H1 (cell line): ENCODE data around the gene SVEP1. TPM values are rescaled to one million over a fixed set of nuclear protein-coding genes. Genes with fewer than 3 reads are reported as not detected.

ENCODE experiments used
- CTCF ChIA-PET: fragments of 300-600 bp; sonication (Branson Sonifier 250); formaldehyde crosslinking; loops from one replicate; lab custom pipeline; 2021; ENCODE audit not compliant: partially characterized antibody; lab: Charles Lee
- POLR2A ChIA-PET: fragments of 300-600 bp; sonication (Branson Sonifier 250); formaldehyde crosslinking; loops from one replicate; lab custom pipeline; 2021; ENCODE audit warnings: inconsistent platforms; ENCODE audit not compliant: partially characterized antibody; lab: Charles Lee
- DNase-seq, 2 experiments: peaks; one replicate each; pipeline versions ENCODE4 v3.0.0 to v3.0.0-alpha.2; 2010 to 2022; ENCODE audit warnings: low spot score in 2 of 2, low read depth in 1 of 2, mixed read lengths in 1 of 2
- FAIRE-seq: peaks from 2 replicates; lab custom pipeline; 2011; peaks lifted over from hg19 to GRCh38; lab: Jason Lieb, UNC
- H2AFZ ChIP-seq: 2 replicates; pipeline ENCODE4 v1.8.1; 2012; ENCODE audit warnings: low read length, inconsistent platforms
- H2AK5ac ChIP-seq: 2 replicates; pipeline ENCODE4 v1.6.1; 2013; ENCODE audit warnings: low read depth, low read length
- H2BK120ac ChIP-seq: replicated peaks from 2 replicates; pipeline ENCODE3; 2013; ENCODE audit warnings: low read depth, low read length, inconsistent platforms
- H2BK12ac ChIP-seq: 2 replicates; pipeline ENCODE4 v1.6.1; 2013; ENCODE audit warnings: low read depth, low read length
- H2BK15ac ChIP-seq: 2 replicates; pipeline ENCODE4 v1.6.1; 2013; ENCODE audit warnings: low read length
- H2BK20ac ChIP-seq: 2 replicates; pipeline ENCODE4 v1.6.1; 2013; ENCODE audit warnings: low read length
- H2BK5ac ChIP-seq: 2 replicates; pipeline ENCODE4 v1.6.1; 2013; ENCODE audit warnings: low read depth, low read length
- H3K14ac ChIP-seq: 2 replicates; pipeline ENCODE4 v1.6.1; 2013; ENCODE audit warnings: inconsistent platforms; ENCODE audit not compliant: insufficient read length
- H3K18ac ChIP-seq: 2 replicates; pipeline ENCODE4 v1.6.1; 2013; ENCODE audit warnings: low read length; ENCODE audit errors: extremely low read depth
- H3K23ac ChIP-seq: 2 replicates; pipeline ENCODE4 v1.6.1; 2013; ENCODE audit warnings: inconsistent platforms; ENCODE audit not compliant: insufficient read length
- H3K23me2 ChIP-seq: 2 replicates; pipeline ENCODE4 v1.6.1; 2013; ENCODE audit warnings: low read depth, low read length
- H3K27ac ChIP-seq: 2 replicates; pipeline ENCODE4 v1.6.1; 2011; ENCODE audit warnings: low read depth, low read length, inconsistent platforms
- H3K27me3 ChIP-seq, 4 experiments: replicated peaks in 1 of 4; 1 replicate in 1 of 4; 2 replicates in 3 of 4; pipeline versions ENCODE4 v1.6.1 to v1.8.1; 2011 to 2013; ENCODE audit warnings: low read length in 3 of 4, mild to moderate bottlenecking in 3 of 4, inconsistent platforms in 2 of 4, mixed read lengths in 2 of 4, moderate library complexity in 1 of 4; ENCODE audit not compliant: control insufficient read depth in 3 of 4, insufficient read depth in 3 of 4; ENCODE audit errors: extremely low read depth in 1 of 4
- H3K36me3 ChIP-seq, 4 experiments: 2 replicates each; pipeline versions ENCODE4 v1.6.1 to v1.8.1; 2011 to 2013; ENCODE audit warnings: mild to moderate bottlenecking in 4 of 4, low read length in 3 of 4, moderate library complexity in 2 of 4, control low read depth in 1 of 4, inconsistent platforms in 1 of 4; ENCODE audit not compliant: insufficient read depth in 4 of 4, control insufficient read depth in 2 of 4
- H3K4ac ChIP-seq: replicated peaks from 2 replicates; pipeline ENCODE3; 2013; ENCODE audit warnings: low read length, low read depth, mixed read lengths, inconsistent platforms; ENCODE audit not compliant: insufficient read length
- H3K4me1 ChIP-seq, 4 experiments: replicated peaks in 1 of 4; 1 replicate in 1 of 4; 2 replicates in 3 of 4; pipeline versions ENCODE4 v1.6.1 to v1.8.1; 2011 to 2013; ENCODE audit warnings: low read length in 3 of 4, inconsistent platforms in 2 of 4, mixed read lengths in 1 of 4; ENCODE audit not compliant: insufficient read depth in 4 of 4, control insufficient read depth in 3 of 4
- H3K4me2 ChIP-seq, 2 experiments: 2 replicates each; pipeline versions ENCODE4 v1.6.1 to v1.8.1; 2011 to 2013; ENCODE audit warnings: low read depth in 2 of 2, low read length in 2 of 2, control low read depth in 1 of 2, inconsistent platforms in 1 of 2, mild to moderate bottlenecking in 1 of 2; ENCODE audit not compliant: insufficient read depth in 1 of 2
- H3K4me3 ChIP-seq, 4 experiments: fragments of 200-600, 300-600 bp in 1 of 4; sonication (generic), shearing (Covaris generic), sonication (Bioruptor Twin) in 1 of 4; 2 replicates each; pipeline versions ENCODE4 v1.5.1 to v1.8.1; 2011 to 2016; ENCODE audit warnings: low read length in 4 of 4, low read depth in 3 of 4, control low read depth in 2 of 4, inconsistent platforms in 2 of 4, mild to moderate bottlenecking in 2 of 4, mixed read lengths in 1 of 4, moderate library complexity in 1 of 4; ENCODE audit not compliant: insufficient read depth in 2 of 4; ENCODE audit errors: extremely low read depth in 1 of 4
- H3K56ac ChIP-seq: replicated peaks from 2 replicates; pipeline ENCODE3; 2013; ENCODE audit warnings: low read depth, mild to moderate bottlenecking, mixed read lengths, low read length, inconsistent platforms; ENCODE audit not compliant: insufficient read length
- H3K79me1 ChIP-seq: 2 replicates; pipeline ENCODE4 v1.6.1; 2013; ENCODE audit warnings: low read depth, low read length, control low read depth
- H3K79me2 ChIP-seq, 2 experiments: 2 replicates each; pipeline versions ENCODE4 v1.6.1 to v1.8.1; 2012 to 2013; ENCODE audit warnings: low read length in 2 of 2, mild to moderate bottlenecking in 2 of 2, inconsistent platforms in 1 of 2; ENCODE audit not compliant: insufficient read depth in 2 of 2, control insufficient read depth in 1 of 2
- H3K9ac ChIP-seq, 4 experiments: replicated peaks in 1 of 4; 1 replicate in 1 of 4; 2 replicates in 3 of 4; pipeline versions ENCODE4 v1.6.1 to v1.8.1; 2011 to 2013; ENCODE audit warnings: low read depth in 3 of 4, low read length in 3 of 4, control low read depth in 2 of 4, mild to moderate bottlenecking in 2 of 4, moderate library complexity in 2 of 4, inconsistent platforms in 1 of 4; ENCODE audit errors: extremely low read depth in 1 of 4
- H3K9me3 ChIP-seq, 2 experiments: 2 replicates each; pipeline versions ENCODE4 v1.6.1 to v1.8.1; 2012 to 2013; ENCODE audit warnings: mild to moderate bottlenecking in 2 of 2, moderate library complexity in 2 of 2, control low read depth in 1 of 2, inconsistent platforms in 1 of 2, low read depth in 1 of 2, low read length in 1 of 2, mixed read lengths in 1 of 2; ENCODE audit not compliant: insufficient read depth in 2 of 2
- H4K20me1 ChIP-seq, 2 experiments: replicated peaks in 1 of 2; 2 replicates each; pipeline versions ENCODE3 to v1.8.1; 2011 to 2013; ENCODE audit warnings: inconsistent platforms in 2 of 2, low read length in 2 of 2, mild to moderate bottlenecking in 1 of 2; ENCODE audit not compliant: insufficient read depth in 2 of 2, control insufficient read depth in 1 of 2
- H4K5ac ChIP-seq: 2 replicates; pipeline ENCODE4 v1.6.1; 2013; ENCODE audit warnings: low read length, low read depth, mixed read lengths, inconsistent platforms; ENCODE audit not compliant: insufficient read length
- H4K8ac ChIP-seq: 2 replicates; pipeline ENCODE4 v1.8.0; 2013; ENCODE audit warnings: mild to moderate bottlenecking, moderate library complexity, low read length, inconsistent platforms; ENCODE audit not compliant: insufficient read depth; ENCODE audit errors: extremely low read depth
- H4K91ac ChIP-seq: replicated peaks from 2 replicates; pipeline ENCODE3; 2013; ENCODE audit warnings: low read length, mixed read lengths, inconsistent platforms; ENCODE audit not compliant: insufficient read length
- BCL11A ChIP-seq, 2 experiments: IDR thresholded peaks; one replicate each; pipeline ENCODE4 v1.6.1; 2011; ENCODE audit warnings: low read depth in 2 of 2, low read length in 2 of 2, mild to moderate bottlenecking in 2 of 2
- CEBPB ChIP-seq: IDR thresholded peaks from 2 replicates; pipeline ENCODE4 v1.6.1; 2012; ENCODE audit warnings: low read depth, low read length
- TAF1 ChIP-seq: IDR thresholded peaks from 2 replicates; pipeline ENCODE4 v1.6.1; 2011; ENCODE audit warnings: mild to moderate bottlenecking, low read depth, low read length
- WGBS, 2 experiments: shearing (Covaris generic) in 1 of 2; methylation state at CpG; one replicate each; pipeline versions ENCODE4 v1.1.6 to v1.1.7; 2013 to 2015; ENCODE audit warnings: low lambda C conversion rate in 2 of 2, mixed read lengths in 2 of 2, inconsistent platforms in 1 of 2, low coverage in 1 of 2, missing lambda C conversion rate in 1 of 2; ENCODE audit not compliant: insufficient replicate concordance in 2 of 2, insufficient coverage in 1 of 2, insufficient read length in 1 of 2; ENCODE audit errors: extremely low coverage in 1 of 2, missing lambda C conversion rate in 1 of 2; 5-methylcytosine and 5-hydroxymethylcytosine counted together
- polyA plus RNA-seq, 7 experiments: library from polyadenylated mRNA; depleted of rRNA in 3 of 7; stranded (reverse) in 5 of 7; unstranded in 2 of 7; fragments of >200 nt in 5 of 7; fragments of 200-250 nt in 2 of 7; gene quantifications; 1 replicate in 5 of 7; 2 replicates in 1 of 7; 4 replicates in 1 of 7; pipeline versions ENCODE4 v1.2.1 to v1.2.3, GENCODE V29; 2011 to 2013; ENCODE audit warnings: missing spikeins in 2 of 7, mixed read lengths in 2 of 7
- total RNA-seq: library from RNA; stranded (reverse); fragmentation: NEBNext Ultra II Directional; extraction: Animal tissue kit (Norgen Biotek cat#: 25700); gene quantifications from 2 replicates; pipeline ENCODE4 v1.2.1, GENCODE V29; 2021

Gene SVEP1
- total and polyA plus RNA-seq, 2 of the 8 experiments (the other 6 are each of a cell fraction or from before 2014, with no cell fraction given), result 0.11 to 0.37 TPM

DNA sequence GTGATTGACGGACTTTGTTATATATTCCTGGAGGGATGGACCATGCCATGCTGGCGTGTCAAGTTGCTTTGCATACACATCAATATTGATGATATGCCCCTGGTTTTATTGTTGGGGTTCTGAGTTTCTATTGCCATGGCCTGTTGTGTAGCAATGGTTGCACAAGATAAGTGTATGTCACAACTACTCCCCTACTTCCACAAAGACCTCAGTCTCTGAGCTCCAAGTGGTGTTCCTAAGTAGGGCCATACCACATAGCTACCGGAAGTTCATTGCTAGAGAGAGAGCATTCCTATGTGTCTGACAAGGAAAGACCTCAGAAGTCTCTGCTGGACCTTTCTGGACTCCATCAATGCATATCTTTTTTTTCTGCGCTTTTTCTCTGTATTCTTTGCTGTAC, 261.6 kb downstream of the SVEP1 start:
- no peak overlapping the region for H2AK5ac ChIP-seq
- H2BK120ac ChIP-seq, result no peak overlapping the region
- H3K23ac ChIP-seq, result no peak overlapping the region
- H2BK20ac ChIP-seq, result no peak overlapping the region
- no peak overlapping the region for H3K14ac ChIP-seq
- H3K79me2 ChIP-seq, result no peaks in the 10 kb centered on the region
- no peaks in the 10 kb centered on the region for H3K79me1 ChIP-seq
- no peak overlapping the region for H4K5ac ChIP-seq
- no peak overlapping the region for H4K91ac ChIP-seq
- no peak overlapping the region for H4K8ac ChIP-seq
- 91% methylated on average over 4 of the region's 4 CpGs; no CpG with 5 or more reads in 1 of the 2 experiments for WGBS, 2 experiments
- H4K20me1 ChIP-seq, result no peaks in the 10 kb centered on the region
- no peaks in the 10 kb centered on the region for H3K27me3 ChIP-seq
- ChIA-PET POLR2A (no interaction called here), CTCF (no interaction called here)
- H2BK12ac ChIP-seq, result no peak overlapping the region
- H3K9me3 ChIP-seq, result no peaks in the 10 kb centered on the region
- H3K23me2 ChIP-seq, result no peaks in the 10 kb centered on the region; the same call in 1 of the 2 replicates
- no peak overlapping the region for H2AFZ ChIP-seq
- peaks cover 0 to 3% (median 0%) of the 10 kb centered on the region in 4 experiments; a peak in 2 of 7 replicates for H3K4me1 ChIP-seq
- DNase-seq, result no peak
- H3K4ac ChIP-seq, result no peak overlapping the region
- no peak overlapping the region for H2BK5ac ChIP-seq
- H3K56ac ChIP-seq, result no peak overlapping the region
- no peak overlapping the region for H3K4me2 ChIP-seq
- H3K4me3 ChIP-seq, result no peak overlapping the region
- no peak overlapping the region for H3K27ac ChIP-seq
- no peak overlapping the region for H3K9ac ChIP-seq
- no peak for FAIRE-seq
- no peak overlapping the region for H2BK15ac ChIP-seq
- H3K36me3 ChIP-seq, result no peaks in the 10 kb centered on the region
- no peak for TF ChIP-seq TAF1
- TF ChIP-seq BCL11A (IDR thresholded peaks at IDR 0.05; ENCODE audit: low read depth in 2 of 2, low read length in 2 of 2), result no peak
- TF ChIP-seq CEBPB, result no peak
- TF ChIP-seq, all 59 proteins: peak for 0
- no peak overlapping the region for H3K18ac ChIP-seq
